ENCODE data around the gene BCL11A. TPM values are rescaled to one million over a fixed set of nuclear protein-coding genes. Genes with fewer than 3 reads are reported as not detected.

The BCL11A gene
- total and polyA plus RNA-seq, 7 donors: 3.6 to 39.6 (median 16.3) TPM

GRCh38 chr2:60445684-60446179 lies 107.7 kb downstream of the BCL11A start:
- no peak for TF ChIP-seq POLR2A (IDR thresholded peaks at IDR 0.05)
- no peak for TF ChIP-seq POLR2AphosphoS5 (IDR thresholded peaks at IDR 0.05)
- TF ChIP-seq EP300 (IDR thresholded peaks at IDR 0.05): no peak
- TF ChIP-seq CTCF (IDR thresholded peaks at IDR 0.05): no peak
- no peak overlapping the region for H3K27ac ChIP-seq
- 61 to 69% methylated on average over 8 of the region's 8 CpGs for WGBS, 2 donors
- no peaks in the 10 kb centered on the region for H3K27me3 ChIP-seq
- H3K9me3 ChIP-seq: no peaks in the 10 kb centered on the region
- no peaks in the 10 kb centered on the region for H3K36me3 ChIP-seq
- H3K4me1 ChIP-seq: no peaks in the 10 kb centered on the region
- intact Hi-C loops (cut with DNase I): no loop called here
- no peak overlapping the region for H3K4me3 ChIP-seq
- DNase-seq: no peak

- Histone ChIP-seq H3K4me1 (no peaks in the 10 kb centered on the region), H3K9me3 (no peaks in the 10 kb centered on the region), H3K27ac (no peak overlapping the region), H3K4me3 (no peak overlapping the region), H3K27me3 (no peaks in the 10 kb centered on the region), H3K36me3 (no peaks in the 10 kb centered on the region)
- intact Hi-C loops (cut with DNase I): no loop called here
- 75 to 80% methylated on average over 3 of the region's 3 CpGs for WGBS, 2 donors
- no peak for DNase-seq
- no peak for TF ChIP-seq EP300 (IDR thresholded peaks at IDR 0.05)
- no peak for TF ChIP-seq CTCF (IDR thresholded peaks at IDR 0.05)
- TF ChIP-seq POLR2A (IDR thresholded peaks at IDR 0.05): no peak
- no peak for TF ChIP-seq POLR2AphosphoS5 (IDR thresholded peaks at IDR 0.05)
Measured at GRCh38 chr2:60442608-60443007, 110.8 kb downstream of the BCL11A start.

GRCh38 chr2:60441800-60442199 lies 111.7 kb downstream of the BCL11A start:
- H3K9me3 ChIP-seq: no peaks in the 10 kb centered on the region
- H3K4me1 ChIP-seq: no peaks in the 10 kb centered on the region
- no peaks in the 10 kb centered on the region for H3K27me3 ChIP-seq
- H3K36me3 ChIP-seq: no peaks in the 10 kb centered on the region
- no peak overlapping the region for H3K4me3 ChIP-seq
- DNase-seq: no peak
- TF ChIP-seq CTCF (IDR thresholded peaks at IDR 0.05): no peak
- no peak overlapping the region for H3K27ac ChIP-seq
- intact Hi-C loops (cut with DNase I): no loop called here
- WGBS, 2 donors: 66 to 78% methylated on average over 5 of the region's 5 CpGs

- H3K4me3 ChIP-seq: no peak overlapping the region
- no peaks in the 10 kb centered on the region for H3K27me3 ChIP-seq
- no peaks in the 10 kb centered on the region for H3K36me3 ChIP-seq
- 94 to 96% methylated on average over 6 of the region's 6 CpGs for WGBS, 2 donors
- intact Hi-C loops (cut with DNase I): no loop called here
- H3K4me1 ChIP-seq: no peaks in the 10 kb centered on the region
- DNase-seq: no peak
- H3K27ac ChIP-seq: no peak overlapping the region
- H3K9me3 ChIP-seq: no peaks in the 10 kb centered on the region
- no peak for TF ChIP-seq POLR2A (IDR thresholded peaks at IDR 0.05)
- no peak for TF ChIP-seq CTCF (IDR thresholded peaks at IDR 0.05)
Measured at GRCh38 chr2:60440767-60441163, 112.7 kb downstream of the BCL11A start.

GRCh38 chr2:60440079-60440766 lies 113.2 kb downstream of the BCL11A start:
- no peaks in the 10 kb centered on the region for H3K4me1 ChIP-seq
- no peak for DNase-seq
- intact Hi-C loops (cut with DNase I): no loop called here
- no peak overlapping the region for H3K27ac ChIP-seq
- no peaks in the 10 kb centered on the region for H3K9me3 ChIP-seq
- WGBS, 2 donors: 86 to 92% methylated on average over 3 of the region's 3 CpGs
- TF ChIP-seq EP300 (IDR thresholded peaks at IDR 0.05) (no peak), CTCF (IDR thresholded peaks at IDR 0.05) (no peak), POLR2A (IDR thresholded peaks at IDR 0.05) (no peak), POLR2AphosphoS5 (IDR thresholded peaks at IDR 0.05) (no peak)
- H3K4me3 ChIP-seq: no peak overlapping the region
- H3K27me3 ChIP-seq: no peaks in the 10 kb centered on the region
- no peaks in the 10 kb centered on the region for H3K36me3 ChIP-seq
